SK-N-SH (cell line): ENCODE results near the gene ABLIM1. TPM values are rescaled to one million over a fixed set of nuclear protein-coding genes. Genes with fewer than 3 reads are reported as not detected.

Source experiments
- CTCF ChIA-PET: fragments of 300-600, 350-600 bp; formaldehyde crosslinking; extraction: SDS; loops from one replicate; lab custom pipeline; 2021; lab: Yijun Ruan, JAX
- POLR2A ChIA-PET: fragments of 350-600 bp; sonication (Branson Sonifier 250); formaldehyde crosslinking; extraction: SDS; loops from one replicate; lab custom pipeline; 2020; ENCODE audit warnings: antibody characterized with exemption, inconsistent platforms; lab: Yijun Ruan, JAX
- DNase-seq: peaks from one replicate; pipeline ENCODE4 v3.0.0; 2012
- H2AFZ ChIP-seq: fragments of 200-600 bp; sonication (generic); 2 replicates; pipeline ENCODE4 v1.8.1; 2016; ENCODE audit warnings: antibody characterized with exemption, mild to moderate bottlenecking, low read depth
- H3F3A ChIP-seq: fragments of 200-600 bp; sonication (generic); replicated peaks from 2 replicates; pipeline ENCODE3; 2016; ENCODE audit warnings: antibody characterized with exemption, mild to moderate bottlenecking; ENCODE audit not compliant: insufficient read depth
- H3K27ac ChIP-seq, 2 experiments: fragments of 200-500 bp in 1 of 2; fragments of 200-600 bp in 1 of 2; sonication (Bioruptor generic) in 1 of 2; sonication (generic), shearing (Covaris generic) in 1 of 2; 2 replicates each; pipeline versions ENCODE4 v1.5.1 to v1.6.1; 2014 to 2016; ENCODE audit warnings: low read depth in 2 of 2, inconsistent platforms in 1 of 2, low read length in 1 of 2, mild to moderate bottlenecking in 1 of 2, mixed read lengths in 1 of 2
- H3K27me3 ChIP-seq: fragments of 200-600 bp; sonication (generic), shearing (Covaris generic); 2 replicates; pipeline ENCODE4 v1.6.1; 2016; ENCODE audit warnings: mixed run types; ENCODE audit not compliant: insufficient read depth
- H3K36me3 ChIP-seq, 2 experiments: fragments of 200-500 bp in 1 of 2; fragments of 200-600 bp in 1 of 2; sonication (Bioruptor generic) in 1 of 2; sonication (generic) in 1 of 2; replicated peaks in 1 of 2; 2 replicates each; pipeline versions ENCODE3 to v1.5.1; 2014 to 2016; ENCODE audit warnings: low read length in 1 of 2, mild to moderate bottlenecking in 1 of 2; ENCODE audit not compliant: insufficient read depth in 2 of 2, control insufficient read depth in 1 of 2
- H3K4me1 ChIP-seq, 2 experiments: fragments of 200-500 bp in 1 of 2; fragments of 200-600 bp in 1 of 2; sonication (Bioruptor generic) in 1 of 2; sonication (generic), shearing (Covaris generic) in 1 of 2; 2 replicates each; pipeline versions ENCODE4 v1.5.1 to v1.6.1; 2014 to 2016; ENCODE audit warnings: low read depth in 1 of 2, low read length in 1 of 2, mixed run types in 1 of 2; ENCODE audit not compliant: insufficient read depth in 2 of 2, control insufficient read depth in 1 of 2
- H3K4me2 ChIP-seq: fragments of 200-600 bp; sonication (generic), shearing (Covaris generic); 2 replicates; pipeline ENCODE4 v1.6.1; 2017; ENCODE audit warnings: mixed run types
- H3K4me3 ChIP-seq, 2 experiments: fragments of 200-500 bp in 1 of 2; fragments of 200-600 bp in 1 of 2; sonication (Bioruptor generic) in 1 of 2; sonication (generic), shearing (Covaris generic) in 1 of 2; 2 replicates each; pipeline versions ENCODE4 v1.5.1 to v1.8.1; 2014 to 2016; ENCODE audit warnings: low read depth in 2 of 2, inconsistent platforms in 1 of 2, low read length in 1 of 2, mild to moderate bottlenecking in 1 of 2, mixed read lengths in 1 of 2, moderate library complexity in 1 of 2
- H3K79me2 ChIP-seq: fragments of 200-600 bp; sonication (generic); 2 replicates; pipeline ENCODE4 v1.8.1; 2017; ENCODE audit warnings: mild to moderate bottlenecking; ENCODE audit not compliant: insufficient read depth
- H3K9ac ChIP-seq: fragments of 200-600 bp; sonication (generic); 2 replicates; pipeline ENCODE4 v1.6.1; 2017; ENCODE audit warnings: mixed run types
- H3K9me2 ChIP-seq: fragments of 200-600 bp; sonication (generic); 2 replicates; pipeline ENCODE4 v1.6.1; 2017; ENCODE audit warnings: mixed run types
- H3K9me3 ChIP-seq: fragments of 200-600 bp; sonication (generic); 2 replicates; pipeline ENCODE4 v1.6.1; 2017; ENCODE audit warnings: mixed run types, mild to moderate bottlenecking, moderate library complexity
- H4K20me1 ChIP-seq: fragments of 200-600 bp; sonication (generic); 2 replicates; pipeline ENCODE4 v1.6.1; 2017; ENCODE audit warnings: mild to moderate bottlenecking, mixed run types; ENCODE audit not compliant: insufficient read depth
- GABPA ChIP-seq: IDR thresholded peaks from 2 replicates; pipeline ENCODE4 v1.4.0; 2012; ENCODE audit warnings: low read depth, mild to moderate bottlenecking
- IRF3 ChIP-seq: fragments of 150-350 bp; IDR thresholded peaks from 2 replicates; pipeline ENCODE4 v1.6.1; 2016; ENCODE audit warnings: mild to moderate bottlenecking, low read depth, low read length
- MXI1 ChIP-seq: IDR thresholded peaks from 2 replicates; pipeline ENCODE4 v1.6.1; 2012; ENCODE audit warnings: mild to moderate bottlenecking, low read depth, low read length, improper control_type of control experiment
- NRF1 ChIP-seq: IDR thresholded peaks from 2 replicates; pipeline ENCODE4 v1.6.1; 2012; ENCODE audit warnings: low read depth, mild to moderate bottlenecking, low read length
- POLR2AphosphoS5 ChIP-seq: IDR thresholded peaks from 2 replicates; pipeline ENCODE4 v1.6.1; 2012; ENCODE audit warnings: low read depth, low read length
- RAD21 ChIP-seq: IDR thresholded peaks from 2 replicates; pipeline ENCODE4 v1.6.1; 2012; ENCODE audit warnings: mild to moderate bottlenecking, low read length
- RCOR1 ChIP-seq: fragments of 150-350 bp; IDR thresholded peaks from 2 replicates; pipeline ENCODE4 v1.6.1; 2017; ENCODE audit warnings: antibody characterized with exemption, low read length
- RXRA ChIP-seq: IDR thresholded peaks from 2 replicates; pipeline ENCODE4 v1.4.0; 2012; ENCODE audit warnings: low read depth, mild to moderate bottlenecking, borderline replicate concordance
- SMC3 ChIP-seq: IDR thresholded peaks from 2 replicates; pipeline ENCODE4 v1.6.1; 2012; ENCODE audit warnings: low read depth, low read length, improper control_type of control experiment
- TAF1 ChIP-seq: IDR thresholded peaks from 2 replicates; pipeline ENCODE4 v1.6.1; 2012; ENCODE audit warnings: low read depth, mild to moderate bottlenecking, low read length, moderate library complexity, borderline replicate concordance
- TCF12 ChIP-seq: IDR thresholded peaks from 2 replicates; pipeline ENCODE4 v1.4.0; 2012
- ZBTB33 ChIP-seq: IDR thresholded peaks from 2 replicates; pipeline ENCODE4 v1.4.0; 2012; ENCODE audit warnings: low read depth, borderline replicate concordance
- WGBS: methylation state at CpG from one replicate; pipeline ENCODE4 v1.1.6; 2017; ENCODE audit warnings: low lambda C conversion rate; 5-methylcytosine and 5-hydroxymethylcytosine counted together
- polyA plus RNA-seq, 3 experiments: library from polyadenylated mRNA; depleted of rRNA; stranded (reverse); fragments of >200 nt; gene quantifications; 2 replicates each; pipeline ENCODE4 v1.2.3, GENCODE V29; 2012
- TF ChIP-seq, protein P1 (sequence below): IDR thresholded peaks from 2 replicates; pipeline ENCODE4 v1.4.0; 2012; ENCODE audit warnings: low read depth
- TF ChIP-seq, protein P2 (sequence below): IDR thresholded peaks from 2 replicates; pipeline ENCODE4; 2012

Gene ABLIM1
- polyA plus RNA-seq, 1 of the 3 experiments (the other 2 are of a cell fraction) = 16.1 TPM

GRCh38 chr10:114427124-114427852 lies 230.8 kb downstream of the ABLIM1 start:
- Histone ChIP-seq H3K79me2 (no peaks in the 10 kb centered on the region), H4K20me1 (no peaks in the 10 kb centered on the region), H2AFZ (no peak overlapping the region), H3K4me3 (no peak overlapping the region), H3K36me3 (peaks cover 0 to under 1% of the 10 kb centered on the region in 2 experiments), H3K9ac (no peak overlapping the region), H3K27me3 (0 out of 2 replicates have a peak, but pooled peaks cover 4% of the 10 kb centered on the region), H3K9me2 (no peaks in the 10 kb centered on the region), H3K9me3 (no peaks in the 10 kb centered on the region), H3F3A (no peaks in the 10 kb centered on the region), H3K4me2 (no peak overlapping the region), H3K4me1 (peaks cover 0 to 4% of the 10 kb centered on the region in 2 experiments; a peak in 1 of 4 replicates), H3K27ac (no peak overlapping the region)
- POLR2A ChIA-PET = no interaction called here
- 85% methylated on average over 8 of the region's 9 CpGs for WGBS
- CTCF ChIA-PET = interaction anchor here (0.9 to 3.1 kb wide), 4 partner anchors 11 to 128 kb away, joined by 3 to 21 read pairs (median 4); no protein-coding TSS in a partner anchor
- TF ChIP-seq IRF3 = no peak
- TF ChIP-seq ZBTB33 = no peak
- 0 out of 2 replicates have a peak, but pooled peaks have one; percentile 9 for TF ChIP-seq SMC3
- no peak for TF ChIP-seq GABPA
- TF ChIP-seq RAD21 = peak; percentile 39
- TF ChIP-seq POLR2AphosphoS5 = no peak
- no peak for DNase-seq

- Histone ChIP-seq H3K9me2 (no peaks in the 10 kb centered on the region), H3K36me3 (no peaks in the 10 kb centered on the region), H3K27ac (no peak overlapping the region), H3K79me2 (no peaks in the 10 kb centered on the region), H3K9me3 (no peaks in the 10 kb centered on the region), H3K4me2 (no peak overlapping the region), H4K20me1 (no peaks in the 10 kb centered on the region), H3K4me3 (no peak overlapping the region), H3K9ac (no peak overlapping the region), H2AFZ (no peak overlapping the region), H3K4me1 (peaks cover 0 to 4% of the 10 kb centered on the region in 2 experiments; a peak in 1 of 4 replicates), H3K27me3 (0 out of 2 replicates have a peak, but pooled peaks cover 4% of the 10 kb centered on the region), H3F3A (no peaks in the 10 kb centered on the region)
- no peak for TF ChIP-seq RXRA
- no peak for TF ChIP-seq TAF1
- TF ChIP-seq, protein P1, sequence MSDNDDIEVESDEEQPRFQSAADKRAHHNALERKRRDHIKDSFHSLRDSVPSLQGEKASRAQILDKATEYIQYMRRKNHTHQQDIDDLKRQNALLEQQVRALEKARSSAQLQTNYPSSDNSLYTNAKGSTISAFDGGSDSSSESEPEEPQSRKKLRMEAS = no peak
- no peak for TF ChIP-seq NRF1
- TF ChIP-seq MXI1 = no peak
- TF ChIP-seq, protein P2, sequence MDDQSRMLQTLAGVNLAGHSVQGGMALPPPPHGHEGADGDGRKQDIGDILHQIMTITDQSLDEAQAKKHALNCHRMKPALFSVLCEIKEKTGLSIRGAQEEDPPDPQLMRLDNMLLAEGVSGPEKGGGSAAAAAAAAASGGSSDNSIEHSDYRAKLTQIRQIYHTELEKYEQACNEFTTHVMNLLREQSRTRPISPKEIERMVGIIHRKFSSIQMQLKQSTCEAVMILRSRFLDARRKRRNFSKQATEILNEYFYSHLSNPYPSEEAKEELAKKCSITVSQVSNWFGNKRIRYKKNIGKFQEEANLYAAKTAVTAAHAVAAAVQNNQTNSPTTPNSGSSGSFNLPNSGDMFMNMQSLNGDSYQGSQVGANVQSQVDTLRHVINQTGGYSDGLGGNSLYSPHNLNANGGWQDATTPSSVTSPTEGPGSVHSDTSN = no peak
- no peak for TF ChIP-seq TCF12
- no peak for TF ChIP-seq RCOR1
- ChIA-PET POLR2A (no interaction called here), CTCF (interaction anchor here (1.5 to 3.1 kb wide), 3 partner anchors 12 to 123 kb away, joined by 4 to 21 read pairs (median 4); no protein-coding TSS in a partner anchor)
- no peak for DNase-seq
- WGBS = 41% methylated on average over 5 of the region's 5 CpGs
These were observed 231.6 kb downstream of the ABLIM1 start for GRCh38 chr10:114426476-114426875.
